ENCODE results near the gene TNFSF10. TPM values are rescaled to one million over a fixed set of nuclear protein-coding genes. Genes with fewer than 3 reads are reported as not detected.

TNFSF10 gene
- polyA plus RNA-seq, 1 of the 3 experiments (the other 2 are of a cell fraction) = 0.10 TPM

DNA sequence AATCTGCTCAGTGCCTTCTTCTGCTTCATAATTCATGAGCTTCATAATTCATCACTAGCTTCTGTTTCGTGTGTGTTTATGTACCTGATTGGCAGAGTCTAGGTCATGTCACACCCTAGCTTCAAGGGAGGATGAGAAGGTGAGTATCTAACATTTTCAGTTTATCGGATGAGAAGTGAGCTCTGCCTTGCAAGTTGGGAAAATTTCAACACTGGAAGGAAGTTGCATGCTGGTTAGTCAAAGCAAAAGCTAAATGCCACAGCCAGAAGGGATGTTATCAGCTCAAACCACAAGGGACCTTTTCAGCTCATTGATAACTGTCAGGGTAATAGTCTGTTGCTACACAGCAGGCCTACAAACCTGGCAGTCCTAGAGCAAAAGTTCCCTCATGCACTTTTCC, 7.3 kb upstream of the TNFSF10 start:
- POLR2A ChIA-PET = no interaction called here

More for the DNA sequence above, 7.3 kb upstream of the TNFSF10 start:
- H3K4me3 ChIP-seq (ENCODE audit: low read depth in 2 of 2, low read length in 1 of 2) = no peak overlapping the region
- no peaks in the 10 kb centered on the region for H3K36me3 ChIP-seq (replicated peaks in 1 of 2; ENCODE audit: control insufficient read depth in 1 of 2, insufficient read depth in 2 of 2, low read length in 1 of 2)
- no peak for TF ChIP-seq YY1 (IDR thresholded peaks at IDR 0.05; ENCODE audit: low read depth)
- TF ChIP-seq, protein P1, sequence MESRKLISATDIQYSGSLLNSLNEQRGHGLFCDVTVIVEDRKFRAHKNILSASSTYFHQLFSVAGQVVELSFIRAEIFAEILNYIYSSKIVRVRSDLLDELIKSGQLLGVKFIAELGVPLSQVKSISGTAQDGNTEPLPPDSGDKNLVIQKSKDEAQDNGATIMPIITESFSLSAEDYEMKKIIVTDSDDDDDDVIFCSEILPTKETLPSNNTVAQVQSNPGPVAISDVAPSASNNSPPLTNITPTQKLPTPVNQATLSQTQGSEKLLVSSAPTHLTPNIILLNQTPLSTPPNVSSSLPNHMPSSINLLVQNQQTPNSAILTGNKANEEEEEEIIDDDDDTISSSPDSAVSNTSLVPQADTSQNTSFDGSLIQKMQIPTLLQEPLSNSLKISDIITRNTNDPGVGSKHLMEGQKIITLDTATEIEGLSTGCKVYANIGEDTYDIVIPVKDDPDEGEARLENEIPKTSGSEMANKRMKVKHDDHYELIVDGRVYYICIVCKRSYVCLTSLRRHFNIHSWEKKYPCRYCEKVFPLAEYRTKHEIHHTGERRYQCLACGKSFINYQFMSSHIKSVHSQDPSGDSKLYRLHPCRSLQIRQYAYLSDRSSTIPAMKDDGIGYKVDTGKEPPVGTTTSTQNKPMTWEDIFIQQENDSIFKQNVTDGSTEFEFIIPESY (IDR thresholded peaks at IDR 0.05; ENCODE audit: borderline replicate concordance, low read depth) = no peak
- TF ChIP-seq POLR2AphosphoS5 (IDR thresholded peaks at IDR 0.05; ENCODE audit: low read depth, low read length) = no peak
- TF ChIP-seq CTCF (IDR thresholded peaks at IDR 0.05) = no peak
- no peak for TF ChIP-seq TAF1 (IDR thresholded peaks at IDR 0.05; ENCODE audit: borderline replicate concordance, low read depth, low read length)
- TF ChIP-seq TCF12 (IDR thresholded peaks at IDR 0.05) = no peak
- TF ChIP-seq MXI1 (IDR thresholded peaks at IDR 0.05; ENCODE audit: low read depth, low read length) = no peak
- TF ChIP-seq REST (IDR thresholded peaks at IDR 0.05; ENCODE audit: low read depth, low read length) = no peak
- TF ChIP-seq MEF2A (IDR thresholded peaks at IDR 0.05; ENCODE audit: borderline replicate concordance, low read depth) = no peak
- no peak for TF ChIP-seq USF1 (IDR thresholded peaks at IDR 0.05; ENCODE audit: borderline replicate concordance, low read depth)
- H3K4me2 ChIP-seq = no peak overlapping the region
- CTCF ChIA-PET = interaction anchor here (0.9 kb wide), 1 partner anchor 10 kb away, joined by 3 read pairs; no protein-coding TSS in a partner anchor
- H3K79me2 ChIP-seq (ENCODE audit: insufficient read depth) = no peaks in the 10 kb centered on the region
- H3K9me2 ChIP-seq = no peaks in the 10 kb centered on the region
- no peak overlapping the region for H2AFZ ChIP-seq (ENCODE audit: low read depth)
- no peaks in the 10 kb centered on the region for H3K4me1 ChIP-seq (ENCODE audit: control insufficient read depth in 1 of 2, insufficient read depth in 2 of 2, low read depth in 1 of 2, low read length in 1 of 2)
- 70% methylated on average over 2 of the region's 2 CpGs for WGBS (ENCODE audit: low lambda C conversion rate)
- no peak overlapping the region for H3K27ac ChIP-seq (ENCODE audit: low read depth in 2 of 2, low read length in 1 of 2)
- no peak overlapping the region for H3K9ac ChIP-seq
- H3K27me3 ChIP-seq (ENCODE audit: insufficient read depth) = no peaks in the 10 kb centered on the region
- no peaks in the 10 kb centered on the region for H4K20me1 ChIP-seq (ENCODE audit: insufficient read depth)
- H3K9me3 ChIP-seq = no peaks in the 10 kb centered on the region
- H3F3A ChIP-seq (replicated peaks; ENCODE audit: insufficient read depth) = no peaks in the 10 kb centered on the region
- no peak for DNase-seq
